ENCODE results near the gene DRAM2. TPM values are rescaled to one million over a fixed set of nuclear protein-coding genes. Genes with fewer than 3 reads are reported as not detected.

The DRAM2 gene

Small RNAs within 50 kb of the gene (small RNA-seq; reads per million reads assigned to genes)
- not detected for gene AL355816.1 (ENCODE audit: insufficient read depth)

Measured in mesendoderm (in vitro differentiated cells).